BJ (cell line): ENCODE data around the gene PDZRN4. TPM values are rescaled to one million over a fixed set of nuclear protein-coding genes. Genes with fewer than 3 reads are reported as not detected.

Experiments used
- CTCF ChIA-PET: fragments of 350-600 bp; formaldehyde crosslinking; extraction: SDS; loops from one replicate; lab custom pipeline; 2021; ENCODE audit warnings: antibody characterized with exemption, inconsistent platforms; lab: Yijun Ruan, JAX
- POLR2A ChIA-PET: fragments of 300-600 bp; sonication (Branson Sonifier 250); formaldehyde crosslinking; extraction: SDS; loops from one replicate; lab custom pipeline; 2021; ENCODE audit warnings: antibody characterized with exemption; lab: Charles Lee
- DNase-seq: peaks from one replicate; pipeline ENCODE4 v3.0.0-alpha.2; 2011; ENCODE audit warnings: low read depth
- H3K27me3 ChIP-seq: 2 replicates; pipeline ENCODE4 v1.6.0; 2011; ENCODE audit warnings: low read length; ENCODE audit not compliant: control insufficient read depth, insufficient read depth
- H3K36me3 ChIP-seq: 2 replicates; pipeline ENCODE4 v1.5.1; 2011; ENCODE audit warnings: low read length; ENCODE audit not compliant: control insufficient read depth, insufficient read depth
- H3K4me3 ChIP-seq: 2 replicates; pipeline ENCODE4 v1.5.1; 2011; ENCODE audit warnings: low read depth, mild to moderate bottlenecking, control low read depth, low read length
- polyA plus RNA-seq: library from polyadenylated mRNA; depleted of rRNA; stranded (reverse); fragments of >200 nt; gene quantifications from 2 replicates; pipeline ENCODE4 v1.2.3, GENCODE V29; 2011
- TF ChIP-seq, protein P1 (sequence below): IDR thresholded peaks from 2 replicates; pipeline ENCODE4 v1.5.1; 2011; ENCODE audit warnings: low read depth, mild to moderate bottlenecking, control low read depth, inconsistent platforms, low read length, moderate library complexity; ENCODE audit not compliant: insufficient read depth

PDZRN4 gene
- polyA plus RNA-seq, 1 experiment = not detected

DNA sequence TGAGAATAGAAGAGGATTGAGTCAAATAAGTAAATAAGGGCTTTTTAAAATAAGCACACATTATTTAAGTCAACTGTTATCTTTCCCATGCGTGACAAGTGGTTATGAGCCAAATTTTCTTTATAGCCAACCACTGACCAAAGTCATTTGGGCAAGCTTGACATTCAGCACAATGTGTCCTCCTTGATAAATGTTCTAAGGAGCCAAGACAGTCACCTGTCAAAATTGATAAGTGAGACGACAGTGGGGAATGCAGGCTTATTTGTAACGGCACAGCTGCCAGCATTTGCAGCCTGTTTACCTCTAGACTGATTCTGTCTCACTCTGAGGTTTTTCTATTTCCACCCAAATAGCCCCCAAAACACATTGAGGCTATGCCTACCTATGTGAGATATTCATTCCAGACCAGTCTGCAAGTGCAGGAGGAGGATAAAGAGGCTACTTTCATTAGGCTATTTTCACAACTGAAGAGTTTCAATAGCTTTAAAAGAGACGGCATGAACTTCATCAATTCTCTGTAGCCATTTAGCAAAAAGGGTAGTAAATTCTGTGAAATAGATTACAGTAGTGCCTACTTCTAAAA, 339.5 kb downstream of the PDZRN4 start:
- no peak overlapping the region for H3K4me3 ChIP-seq
- ChIA-PET POLR2A (no interaction called here), CTCF (no interaction called here)
- H3K27me3 ChIP-seq = no peaks in the 10 kb centered on the region
- H3K36me3 ChIP-seq = no peaks in the 10 kb centered on the region
- DNase-seq = no peak
- TF ChIP-seq, protein P1, sequence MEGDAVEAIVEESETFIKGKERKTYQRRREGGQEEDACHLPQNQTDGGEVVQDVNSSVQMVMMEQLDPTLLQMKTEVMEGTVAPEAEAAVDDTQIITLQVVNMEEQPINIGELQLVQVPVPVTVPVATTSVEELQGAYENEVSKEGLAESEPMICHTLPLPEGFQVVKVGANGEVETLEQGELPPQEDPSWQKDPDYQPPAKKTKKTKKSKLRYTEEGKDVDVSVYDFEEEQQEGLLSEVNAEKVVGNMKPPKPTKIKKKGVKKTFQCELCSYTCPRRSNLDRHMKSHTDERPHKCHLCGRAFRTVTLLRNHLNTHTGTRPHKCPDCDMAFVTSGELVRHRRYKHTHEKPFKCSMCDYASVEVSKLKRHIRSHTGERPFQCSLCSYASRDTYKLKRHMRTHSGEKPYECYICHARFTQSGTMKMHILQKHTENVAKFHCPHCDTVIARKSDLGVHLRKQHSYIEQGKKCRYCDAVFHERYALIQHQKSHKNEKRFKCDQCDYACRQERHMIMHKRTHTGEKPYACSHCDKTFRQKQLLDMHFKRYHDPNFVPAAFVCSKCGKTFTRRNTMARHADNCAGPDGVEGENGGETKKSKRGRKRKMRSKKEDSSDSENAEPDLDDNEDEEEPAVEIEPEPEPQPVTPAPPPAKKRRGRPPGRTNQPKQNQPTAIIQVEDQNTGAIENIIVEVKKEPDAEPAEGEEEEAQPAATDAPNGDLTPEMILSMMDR = no peak

DNA sequence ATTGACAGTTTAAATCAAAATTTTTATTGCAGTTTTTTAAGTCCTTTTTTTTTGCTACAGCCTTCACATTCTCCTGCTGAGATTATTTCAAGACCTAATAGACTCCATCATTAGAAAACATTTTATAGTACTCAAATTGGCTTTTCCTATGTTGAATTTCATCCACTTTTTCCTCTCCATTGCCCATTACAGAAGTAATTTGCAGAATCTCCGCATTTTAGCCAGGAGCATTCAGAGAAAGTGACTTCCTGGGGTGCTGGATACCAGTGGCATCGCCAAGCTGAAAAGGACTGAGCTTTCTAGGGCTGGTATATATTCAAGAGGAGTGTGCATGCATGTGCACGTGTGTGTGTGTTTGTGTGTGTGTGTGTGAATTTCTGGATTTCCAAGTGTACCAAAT, 340.8 kb downstream of the PDZRN4 start:
- no peak for DNase-seq
- no peaks in the 10 kb centered on the region for H3K36me3 ChIP-seq
- H3K27me3 ChIP-seq = no peaks in the 10 kb centered on the region
- TF ChIP-seq, protein P1 = no peak
- ChIA-PET CTCF (no interaction called here), POLR2A (no interaction called here)
- no peak overlapping the region for H3K4me3 ChIP-seq

DNA sequence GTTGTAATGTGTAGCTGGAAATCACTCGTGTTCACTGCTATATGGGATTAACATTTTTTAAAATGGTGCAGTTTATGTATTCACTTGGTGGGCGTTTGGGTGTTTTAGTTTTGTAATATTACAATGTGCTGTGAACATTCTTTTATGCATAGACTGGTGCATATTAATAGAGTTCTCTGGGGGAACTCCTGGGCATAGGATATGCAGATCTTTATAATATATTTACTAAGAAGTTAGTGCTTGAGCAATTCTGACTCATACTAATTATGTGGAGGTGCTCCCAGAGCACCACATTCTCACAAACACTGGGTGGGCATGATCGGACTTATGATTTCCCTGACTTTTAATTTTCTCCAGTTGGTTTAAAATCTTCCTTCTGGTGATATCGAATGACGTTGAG, 342.3 kb downstream of the PDZRN4 start:
- Histone ChIP-seq H3K36me3 (no peaks in the 10 kb centered on the region), H3K27me3 (no peaks in the 10 kb centered on the region), H3K4me3 (no peak overlapping the region)
- no peak for DNase-seq
- ChIA-PET POLR2A (no interaction called here), CTCF (no interaction called here)
- TF ChIP-seq, protein P1 = no peak

DNA sequence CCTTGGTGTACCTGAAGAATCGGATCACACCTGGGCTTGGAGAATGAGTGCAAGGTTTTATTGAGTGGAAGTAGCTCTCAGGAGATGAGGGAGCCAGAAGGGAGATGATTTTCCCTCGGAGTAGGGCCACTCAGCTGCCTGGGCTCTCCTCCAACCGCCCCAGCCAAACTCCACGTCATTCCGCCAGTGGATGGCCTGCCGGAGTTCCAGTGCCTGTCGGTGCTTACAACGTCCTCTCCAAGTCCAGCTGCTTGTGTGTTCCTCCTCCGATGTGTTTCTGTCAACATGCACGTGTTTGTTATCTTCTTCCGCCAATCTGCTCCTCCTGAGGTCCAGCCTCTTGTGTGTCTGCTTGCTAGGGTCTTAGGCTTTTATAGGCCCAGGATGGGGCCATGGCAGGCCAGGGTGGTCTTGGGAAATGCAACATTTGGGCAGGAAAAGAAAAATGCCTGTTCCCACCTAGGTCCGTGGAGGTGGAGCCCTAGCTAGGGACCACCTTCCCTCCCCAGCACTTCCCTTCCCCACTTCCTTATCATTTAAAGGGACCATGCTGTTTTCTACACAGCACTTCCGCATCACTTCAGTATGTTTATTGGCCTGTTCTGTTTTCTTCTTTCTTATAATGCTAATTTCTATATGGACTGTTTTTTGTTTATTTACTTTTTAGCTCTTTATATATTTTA, 343.2 kb downstream of the PDZRN4 start:
- POLR2A ChIA-PET = no interaction called here

DNA sequence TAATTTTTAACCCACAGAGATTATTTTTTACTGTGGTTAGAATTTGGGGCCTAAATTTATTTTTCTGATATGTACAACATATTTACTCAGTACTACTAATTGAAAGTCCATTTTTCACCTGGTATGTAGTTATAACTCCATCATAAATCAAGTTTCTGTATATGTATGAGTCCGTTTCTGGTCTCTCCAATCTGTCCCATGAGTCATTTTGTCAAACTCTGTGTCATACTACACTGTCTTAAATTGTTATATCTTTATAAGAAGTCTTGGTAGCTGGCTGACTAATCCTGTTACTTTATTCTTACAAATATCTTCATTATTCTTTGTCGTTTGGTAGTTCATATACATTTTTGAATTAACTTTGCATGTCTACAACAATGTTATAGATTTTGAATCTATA, 344.0 kb downstream of the PDZRN4 start:
- H3K36me3 ChIP-seq = no peaks in the 10 kb centered on the region
- POLR2A ChIA-PET = no interaction called here
- no peak for DNase-seq
- TF ChIP-seq, protein P1 = no peak
- no peaks in the 10 kb centered on the region for H3K27me3 ChIP-seq
- CTCF ChIA-PET = no interaction called here
- H3K4me3 ChIP-seq = no peak overlapping the region

More for the DNA sequence above, 343.2 kb downstream of the PDZRN4 start:
- TF ChIP-seq, protein P1 = no peak
- no peak for DNase-seq
- CTCF ChIA-PET = interaction anchor here (1.0 kb wide), 1 partner anchor 35 kb away, joined by 3 read pairs; no protein-coding TSS in a partner anchor
- no peaks in the 10 kb centered on the region for H3K27me3 ChIP-seq
- no peak overlapping the region for H3K4me3 ChIP-seq
- H3K36me3 ChIP-seq = no peaks in the 10 kb centered on the region
